Neural crest cell (in vitro differentiated cells): ENCODE data around the gene CSNK1G3. TPM values are rescaled to one million over a fixed set of nuclear protein-coding genes. Genes with fewer than 3 reads are reported as not detected.

ENCODE experiments used
- DNase-seq: peaks from one replicate; pipeline ENCODE4 v3.0.0; 2021; ENCODE audit warnings: low read depth, mixed read lengths, low spot score
- H3K27ac Mint-ChIP-seq: one replicate; pipeline ENCODE4 v1.8.0; 2021; ENCODE audit warnings: mild to moderate bottlenecking, mixed read lengths; ENCODE audit not compliant: unreplicated experiment
- H3K27me3 Mint-ChIP-seq: 2 replicates; pipeline ENCODE4 v1.8.0; 2021; ENCODE audit warnings: low read depth, mild to moderate bottlenecking, mixed read lengths
- H3K36me3 Mint-ChIP-seq: 2 replicates; pipeline ENCODE4 v1.8.0; 2021; ENCODE audit warnings: low read depth, mild to moderate bottlenecking, mixed read lengths
- H3K4me1 Mint-ChIP-seq: 2 replicates; pipeline ENCODE4 v1.8.0; 2021; ENCODE audit warnings: mixed read lengths
- H3K4me3 Mint-ChIP-seq: one replicate; pipeline ENCODE4 v1.8.0; 2021; ENCODE audit warnings: mild to moderate bottlenecking, mixed read lengths
- H3K9me3 Mint-ChIP-seq: 2 replicates; pipeline ENCODE4 v1.8.0; 2021; ENCODE audit warnings: mixed read lengths
- total RNA-seq: library from RNA; stranded (reverse); gene quantifications from 2 replicates; pipeline ENCODE4 v1.2.1, GENCODE V29; 2021
- TF ChIP-seq, protein P1 (sequence below): fragments of 200-600 bp; sonication (generic); conservative IDR thresholded peaks from 2 replicates; pipeline ENCODE4 v1.5.0; 2021; ENCODE audit warnings: antibody characterized with exemption, mild to moderate bottlenecking

The CSNK1G3 gene
- total RNA-seq, 1 donor from 2014 or later: 43.2 TPM

DNA sequence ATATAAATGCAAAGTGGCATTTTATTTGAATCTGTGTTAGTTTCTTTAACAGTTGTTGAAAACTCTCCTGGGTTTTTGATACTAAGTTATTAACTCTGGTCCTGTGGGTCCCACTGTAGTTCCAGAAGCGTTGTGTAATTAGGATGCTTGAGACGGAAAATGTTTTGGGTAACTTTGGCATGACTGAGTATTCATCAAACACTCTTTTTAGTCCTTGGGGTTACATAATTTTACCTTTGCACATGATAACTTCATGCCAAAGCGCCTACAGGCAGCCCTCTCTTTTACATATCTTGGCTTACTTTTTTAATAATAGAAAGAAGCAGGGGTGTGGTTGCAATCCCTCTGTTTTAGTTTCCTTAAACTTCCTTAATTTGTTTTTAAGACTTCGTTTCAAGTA is 12.2 kb downstream of the CSNK1G3 start:
- Mint-ChIP-seq H3K27ac (no peak overlapping the region), H3K9me3 (no peaks in the 10 kb centered on the region), H3K27me3 (no peaks in the 10 kb centered on the region), H3K4me1 (peaks cover 4% of the 10 kb centered on the region), H3K4me3 (no peak overlapping the region), H3K36me3 (no peaks in the 10 kb centered on the region)
- TF ChIP-seq, protein P1, sequence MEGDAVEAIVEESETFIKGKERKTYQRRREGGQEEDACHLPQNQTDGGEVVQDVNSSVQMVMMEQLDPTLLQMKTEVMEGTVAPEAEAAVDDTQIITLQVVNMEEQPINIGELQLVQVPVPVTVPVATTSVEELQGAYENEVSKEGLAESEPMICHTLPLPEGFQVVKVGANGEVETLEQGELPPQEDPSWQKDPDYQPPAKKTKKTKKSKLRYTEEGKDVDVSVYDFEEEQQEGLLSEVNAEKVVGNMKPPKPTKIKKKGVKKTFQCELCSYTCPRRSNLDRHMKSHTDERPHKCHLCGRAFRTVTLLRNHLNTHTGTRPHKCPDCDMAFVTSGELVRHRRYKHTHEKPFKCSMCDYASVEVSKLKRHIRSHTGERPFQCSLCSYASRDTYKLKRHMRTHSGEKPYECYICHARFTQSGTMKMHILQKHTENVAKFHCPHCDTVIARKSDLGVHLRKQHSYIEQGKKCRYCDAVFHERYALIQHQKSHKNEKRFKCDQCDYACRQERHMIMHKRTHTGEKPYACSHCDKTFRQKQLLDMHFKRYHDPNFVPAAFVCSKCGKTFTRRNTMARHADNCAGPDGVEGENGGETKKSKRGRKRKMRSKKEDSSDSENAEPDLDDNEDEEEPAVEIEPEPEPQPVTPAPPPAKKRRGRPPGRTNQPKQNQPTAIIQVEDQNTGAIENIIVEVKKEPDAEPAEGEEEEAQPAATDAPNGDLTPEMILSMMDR: no peak
- DNase-seq: no peak

DNA sequence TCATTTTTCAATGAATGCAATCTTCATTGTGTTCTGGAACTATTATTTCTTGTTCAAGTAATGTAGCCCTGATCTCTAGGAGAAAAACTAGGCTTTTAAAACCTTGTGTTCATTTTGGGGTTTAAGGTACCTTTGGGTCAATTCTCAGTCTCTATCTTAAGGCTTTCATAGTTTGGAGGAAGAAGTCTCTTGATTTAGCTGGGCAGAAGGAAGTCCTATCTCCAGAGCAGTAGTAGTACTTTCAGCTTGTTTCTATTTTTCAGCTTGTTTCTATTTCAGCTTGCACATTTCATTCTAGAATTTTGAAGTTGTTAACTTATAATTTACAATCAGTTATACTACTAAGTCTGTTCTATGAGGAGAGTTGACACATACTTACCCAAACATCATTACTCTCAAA is 15.2 kb downstream of the CSNK1G3 start:
- no peak overlapping the region for H3K27ac Mint-ChIP-seq
- H3K4me1 Mint-ChIP-seq: no peaks in the 10 kb centered on the region
- H3K27me3 Mint-ChIP-seq: no peaks in the 10 kb centered on the region
- H3K4me3 Mint-ChIP-seq: no peak overlapping the region
- H3K9me3 Mint-ChIP-seq: no peaks in the 10 kb centered on the region
- no peaks in the 10 kb centered on the region for H3K36me3 Mint-ChIP-seq
- DNase-seq: no peak
- TF ChIP-seq, protein P1: no peak

DNA sequence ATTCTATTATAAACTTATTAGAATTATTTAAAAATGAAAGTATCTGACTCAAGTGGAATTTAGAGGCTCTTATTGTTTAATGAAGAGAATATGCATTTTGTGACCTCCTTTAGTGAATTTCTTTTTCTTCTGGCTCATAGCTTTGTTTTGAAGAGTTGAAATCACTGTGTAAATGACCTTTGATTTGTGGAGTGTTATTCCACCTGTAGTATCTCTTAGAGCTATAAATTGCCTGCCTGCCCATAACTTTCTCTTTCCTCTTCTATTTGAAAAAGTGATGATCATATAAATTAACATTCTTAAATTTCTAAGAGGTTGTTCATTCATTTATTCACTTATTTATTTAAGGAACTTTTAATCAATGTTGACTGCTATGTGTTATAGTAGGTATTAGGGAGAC is 16.1 kb downstream of the CSNK1G3 start:
- no peaks in the 10 kb centered on the region for H3K4me1 Mint-ChIP-seq
- no peaks in the 10 kb centered on the region for H3K36me3 Mint-ChIP-seq
- H3K27ac Mint-ChIP-seq: no peak overlapping the region
- no peaks in the 10 kb centered on the region for H3K27me3 Mint-ChIP-seq
- no peaks in the 10 kb centered on the region for H3K9me3 Mint-ChIP-seq
- TF ChIP-seq, protein P1: no peak
- no peak overlapping the region for H3K4me3 Mint-ChIP-seq
- DNase-seq: no peak

DNA sequence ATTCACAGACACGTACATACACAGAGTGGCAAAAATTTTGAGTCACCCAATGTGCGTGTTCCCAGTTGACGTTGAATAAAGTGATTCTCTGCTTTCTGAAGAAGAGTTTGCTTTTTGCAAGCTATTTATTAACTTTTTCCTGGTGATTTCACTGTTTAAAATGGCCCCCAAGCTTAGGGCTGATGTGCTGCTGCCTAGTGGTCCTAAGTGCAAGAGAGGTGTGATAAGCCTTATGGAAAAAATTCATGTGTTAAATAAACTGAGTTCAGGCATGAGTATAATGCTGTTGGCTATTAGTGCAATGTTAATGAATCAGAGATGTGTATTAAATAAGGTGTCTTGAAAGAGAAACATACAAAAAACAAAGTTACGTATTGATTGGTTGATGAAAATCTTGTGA is 16.9 kb downstream of the CSNK1G3 start:
- Mint-ChIP-seq H3K4me1 (no peaks in the 10 kb centered on the region), H3K4me3 (no peak overlapping the region), H3K27me3 (no peaks in the 10 kb centered on the region), H3K36me3 (no peaks in the 10 kb centered on the region), H3K27ac (no peak overlapping the region), H3K9me3 (no peaks in the 10 kb centered on the region)
- TF ChIP-seq, protein P1: no peak
- no peak for DNase-seq

DNA sequence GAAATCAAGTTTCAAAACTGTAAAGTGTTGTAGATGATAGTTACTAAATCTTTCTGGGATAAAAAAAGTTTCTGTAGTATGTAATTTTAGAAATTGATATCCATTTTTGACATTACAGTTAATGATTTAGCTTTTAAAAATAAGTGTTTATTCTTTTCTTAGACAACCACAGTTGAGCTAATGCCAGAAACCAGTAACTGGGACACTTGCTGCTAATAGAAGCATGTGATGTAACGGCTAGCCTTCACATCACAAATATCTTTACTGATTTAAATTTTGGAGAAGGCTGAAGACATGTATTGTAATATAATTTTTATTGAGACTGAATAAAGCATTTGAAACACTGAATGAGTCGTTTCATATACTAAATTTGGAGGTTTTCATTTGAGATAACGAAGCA is 18.8 kb downstream of the CSNK1G3 start:
- DNase-seq: no peak
- TF ChIP-seq, protein P1: no peak
- H3K4me3 Mint-ChIP-seq: no peak overlapping the region
- H3K27me3 Mint-ChIP-seq: no peaks in the 10 kb centered on the region
- no peak overlapping the region for H3K27ac Mint-ChIP-seq
- peaks cover 11% of the 10 kb centered on the region for H3K4me1 Mint-ChIP-seq
- H3K36me3 Mint-ChIP-seq: no peaks in the 10 kb centered on the region
- no peaks in the 10 kb centered on the region for H3K9me3 Mint-ChIP-seq

DNA sequence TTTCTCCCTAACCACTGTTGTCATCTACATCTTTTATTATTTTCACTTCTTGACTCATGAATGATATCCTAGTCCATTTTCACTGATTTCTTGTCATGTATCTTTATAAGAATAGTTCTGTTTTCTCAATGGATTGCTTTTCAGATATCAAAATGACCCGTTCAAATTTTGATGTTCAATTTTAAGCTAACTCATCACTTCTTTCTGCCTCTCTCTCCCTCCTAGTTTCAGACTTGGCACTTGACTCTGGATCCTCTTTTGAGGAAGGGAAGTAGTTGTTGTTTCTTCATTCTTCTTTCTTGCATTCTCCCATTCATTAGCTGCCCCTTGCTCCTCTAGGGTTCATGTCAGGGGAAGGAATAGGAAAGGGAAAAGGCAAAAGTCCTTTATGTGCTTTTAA is 23.7 kb downstream of the CSNK1G3 start:
- TF ChIP-seq, protein P1: no peak
- H3K27ac Mint-ChIP-seq: no peak overlapping the region
- H3K9me3 Mint-ChIP-seq: no peaks in the 10 kb centered on the region
- H3K36me3 Mint-ChIP-seq: no peaks in the 10 kb centered on the region
- H3K4me3 Mint-ChIP-seq: no peak overlapping the region
- H3K4me1 Mint-ChIP-seq: peaks cover 29% of the 10 kb centered on the region
- DNase-seq: no peak
- no peaks in the 10 kb centered on the region for H3K27me3 Mint-ChIP-seq
